SU-DHL-6 (cell line): ENCODE data around the gene ADRA2B.

Source experiments
- H2AFZ ChIP-seq: fragments of 200-600 bp; sonication (generic); 2 replicates; pipeline ENCODE4 v1.6.1; 2014; ENCODE audit warnings: low read depth, mild to moderate bottlenecking, moderate library complexity, mixed read lengths, antibody characterized with exemption, low read length; ENCODE audit not compliant: severe bottlenecking
- H3F3A ChIP-seq: fragments of 200-600 bp; shearing (Covaris generic); 2 replicates; pipeline ENCODE4 v1.6.0; 2016; ENCODE audit warnings: antibody characterized with exemption, mild to moderate bottlenecking; ENCODE audit not compliant: insufficient read depth
- H3K27ac ChIP-seq: fragments of 200-600 bp; sonication (generic); 2 replicates; pipeline ENCODE4 v1.5.1; 2016; ENCODE audit warnings: low read depth, mild to moderate bottlenecking, low read length, moderate library complexity, mixed read lengths
- H3K27me3 ChIP-seq: fragments of 200-600 bp; sonication (generic), shearing (Covaris generic); 2 replicates; pipeline ENCODE4 v1.6.0; 2014; ENCODE audit warnings: mild to moderate bottlenecking, low read length
- H3K36me3 ChIP-seq: fragments of 200-600 bp; sonication (generic); 2 replicates; pipeline ENCODE4 v1.6.1; 2014; ENCODE audit warnings: mild to moderate bottlenecking, low read length, mixed read lengths
- H3K4me2 ChIP-seq: fragments of 300-600, 200-600 bp; shearing (Covaris generic), sonication (generic); 2 replicates; pipeline ENCODE4 v1.6.0; 2014; ENCODE audit warnings: low read length, low read depth, mild to moderate bottlenecking; ENCODE audit not compliant: poor library complexity, severe bottlenecking
- H3K4me3 ChIP-seq: fragments of 200-600 bp; sonication (generic); 2 replicates; pipeline ENCODE4 v1.5.1; 2014; ENCODE audit warnings: antibody characterized with exemption, low read length, mild to moderate bottlenecking, mixed read lengths; ENCODE audit not compliant: insufficient read depth, poor library complexity, severe bottlenecking
- H3K79me2 ChIP-seq: fragments of 200-600 bp; sonication (generic); 2 replicates; pipeline ENCODE4 v1.6.1; 2014; ENCODE audit warnings: mild to moderate bottlenecking, low read length, moderate library complexity; ENCODE audit not compliant: insufficient read depth
- H3K9ac ChIP-seq: fragments of 200-600 bp; sonication (generic); 2 replicates; pipeline ENCODE4 v1.7.0; 2014; ENCODE audit warnings: mild to moderate bottlenecking, low read length
- H3K9me2 ChIP-seq: fragments of 200-600 bp; sonication (generic); replicated peaks from 2 replicates; pipeline ENCODE4 v1.6.1; 2014; ENCODE audit warnings: low read length; ENCODE audit not compliant: insufficient read depth
- H3K9me3 ChIP-seq: fragments of 200-600 bp; sonication (generic); 2 replicates; pipeline ENCODE4 v1.6.1; 2014; ENCODE audit warnings: low read length, mixed read lengths; ENCODE audit not compliant: insufficient read depth
- H4K20me1 ChIP-seq: fragments of 200-600 bp; sonication (generic); 2 replicates; pipeline ENCODE4 v1.6.1; 2014; ENCODE audit warnings: low read depth, mild to moderate bottlenecking, antibody characterized with exemption, low read length, moderate library complexity, mixed read lengths
- CTCF ChIP-seq: fragments of 200-600 bp; sonication (generic); IDR thresholded peaks from one replicate; pipeline ENCODE4 v1.5.1; 2017; ENCODE audit warnings: antibody characterized with exemption, mild to moderate bottlenecking, low read length, moderate library complexity; ENCODE audit not compliant: insufficient read depth, poor library complexity, severe bottlenecking
- EZH2phosphoT487 ChIP-seq: fragments of 200-600 bp; sonication (generic), shearing (Covaris generic); conservative IDR thresholded peaks from 2 replicates; pipeline ENCODE4 v1.6.1; 2018; ENCODE audit warnings: mild to moderate bottlenecking, antibody characterized with exemption, low read length, moderate library complexity, mixed read lengths

ADRA2B gene

GRCh38 chr2:96110621-96111256 lies 5.6 kb downstream of the ADRA2B start:
- Histone ChIP-seq H3K4me2 (no peak overlapping the region), H3K36me3 (no peaks in the 10 kb centered on the region), H3K9ac (no peak overlapping the region), H3K27me3 (no peaks in the 10 kb centered on the region), H3K79me2 (no peaks in the 10 kb centered on the region), H2AFZ (no peak overlapping the region), H3F3A (no peaks in the 10 kb centered on the region), H3K4me3 (no peak overlapping the region), H3K9me2 (no peaks in the 10 kb centered on the region), H3K27ac (no peak overlapping the region), H3K9me3 (no peaks in the 10 kb centered on the region), H4K20me1 (no peaks in the 10 kb centered on the region)
- no peak for TF ChIP-seq EZH2phosphoT487
- TF ChIP-seq CTCF, result no peak

GRCh38 chr2:96109931-96110511 lies 6.3 kb downstream of the ADRA2B start:
- Histone ChIP-seq H3K36me3 (no peaks in the 10 kb centered on the region), H3K9me2 (no peaks in the 10 kb centered on the region)

GRCh38 chr2:96109361-96109680 lies 7.0 kb downstream of the ADRA2B start:
- H2AFZ ChIP-seq, result no peak overlapping the region
- no peaks in the 10 kb centered on the region for H4K20me1 ChIP-seq
- H3K4me3 ChIP-seq, result no peak overlapping the region
- no peaks in the 10 kb centered on the region for H3K36me3 ChIP-seq
- H3K9ac ChIP-seq, result no peak overlapping the region
- H3K9me3 ChIP-seq, result peaks cover 8% of the 10 kb centered on the region; the same call in 1 of the 2 replicates
- no peak for TF ChIP-seq EZH2phosphoT487
- TF ChIP-seq CTCF, result no peak
- H3K9me2 ChIP-seq, result no peaks in the 10 kb centered on the region
- H3K27ac ChIP-seq, result no peak overlapping the region
- no peaks in the 10 kb centered on the region for H3F3A ChIP-seq
- no peaks in the 10 kb centered on the region for H3K27me3 ChIP-seq
- H3K79me2 ChIP-seq, result no peaks in the 10 kb centered on the region
- H3K4me2 ChIP-seq, result no peak overlapping the region

More at GRCh38 chr2:96109931-96110511, 6.3 kb downstream of the ADRA2B start:
- TF ChIP-seq CTCF, result no peak
- TF ChIP-seq EZH2phosphoT487, result no peak
- Histone ChIP-seq H3K27me3 (no peaks in the 10 kb centered on the region), H3K9me3 (peaks cover 7% of the 10 kb centered on the region; the same call in 1 of the 2 replicates), H2AFZ (no peak overlapping the region), H3K4me3 (no peak overlapping the region), H3K27ac (no peak overlapping the region), H3K9ac (no peak overlapping the region), H3K79me2 (no peaks in the 10 kb centered on the region), H3F3A (no peaks in the 10 kb centered on the region), H4K20me1 (no peaks in the 10 kb centered on the region), H3K4me2 (no peak overlapping the region)
